Thyroid gland (tissue), 4 donors: ENCODE measurements around the gene GKN2. TPM values are rescaled to one million over a fixed set of nuclear protein-coding genes. Genes with fewer than 3 reads are reported as not detected.

Experiments used
- DNase-seq, 2 donors: peaks; one replicate each; pipeline ENCODE4 v3.0.0-alpha.2; 2019
- H3K27ac ChIP-seq, 3 donors: fragments of 200-600 bp; sonication (generic); 1 replicate in 2 of 3; 2 replicates in 1 of 3; pipeline ENCODE4 v1.5.1; 2016 to 2019; ENCODE audit warnings: mild to moderate bottlenecking in 1 of 3, moderate library complexity in 1 of 3
- H3K27me3 ChIP-seq: fragments of 200-600 bp; sonication (generic); one replicate; pipeline ENCODE4 v1.5.1; 2019
- H3K36me3 ChIP-seq, 2 donors: fragments of 200-600 bp; sonication (generic); one replicate each; pipeline ENCODE4 v1.5.1; 2016 to 2019
- H3K4me1 ChIP-seq, 2 donors: fragments of 200-600 bp; sonication (generic); one replicate each; pipeline ENCODE4 v1.5.1; 2017 to 2019
- H3K4me3 ChIP-seq, 3 donors: fragments of 200-600 bp; sonication (generic); replicated peaks in 1 of 3; 1 replicate in 2 of 3; 2 replicates in 1 of 3; pipeline ENCODE4 v1.5.1; 2016; ENCODE audit warnings: mild to moderate bottlenecking in 1 of 3
- H3K9me3 ChIP-seq: fragments of 200-600 bp; sonication (generic); one replicate; pipeline ENCODE4 v1.5.1; 2017
- POLR2A ChIP-seq, 2 donors: fragments of 450-650 bp; IDR thresholded peaks; one replicate each; pipeline ENCODE4 v1.6.1; 2017; ENCODE audit warnings: antibody characterized with exemption in 2 of 2, mild to moderate bottlenecking in 2 of 2, moderate library complexity in 1 of 2
- WGBS, 2 donors: methylation state at CpG; one replicate each; pipeline ENCODE4 v1.1.5; 2017; 5-methylcytosine and 5-hydroxymethylcytosine counted together
- intact Hi-C: fragments of 100-400 bp; cut with DNase I; formaldehyde crosslinking; loops from one replicate; pipeline ENCODE4 v1.15.1; 2023
- total RNA-seq, 4 donors: library from RNA; depleted of rRNA; stranded (reverse); fragments of >200 nt; gene quantifications; one replicate each; pipeline ENCODE4 v1.2.3, GENCODE V29; 2016
- TF ChIP-seq, protein P1 (sequence below), 6 experiments: fragments of 200-600 bp in 3 of 6; fragments of 450-650 bp in 3 of 6; sonication (generic) in 3 of 6; IDR thresholded peaks; one replicate each; pipeline ENCODE4 v1.5.1; 2016 to 2019; ENCODE audit warnings: antibody characterized with exemption in 6 of 6, mild to moderate bottlenecking in 2 of 6, inconsistent platforms in 1 of 6, moderate library complexity in 1 of 6

Gene GKN2, protein sequence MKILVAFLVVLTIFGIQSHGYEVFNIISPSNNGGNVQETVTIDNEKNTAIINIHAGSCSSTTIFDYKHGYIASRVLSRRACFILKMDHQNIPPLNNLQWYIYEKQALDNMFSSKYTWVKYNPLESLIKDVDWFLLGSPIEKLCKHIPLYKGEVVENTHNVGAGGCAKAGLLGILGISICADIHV
- total RNA-seq: not detected

DNA sequence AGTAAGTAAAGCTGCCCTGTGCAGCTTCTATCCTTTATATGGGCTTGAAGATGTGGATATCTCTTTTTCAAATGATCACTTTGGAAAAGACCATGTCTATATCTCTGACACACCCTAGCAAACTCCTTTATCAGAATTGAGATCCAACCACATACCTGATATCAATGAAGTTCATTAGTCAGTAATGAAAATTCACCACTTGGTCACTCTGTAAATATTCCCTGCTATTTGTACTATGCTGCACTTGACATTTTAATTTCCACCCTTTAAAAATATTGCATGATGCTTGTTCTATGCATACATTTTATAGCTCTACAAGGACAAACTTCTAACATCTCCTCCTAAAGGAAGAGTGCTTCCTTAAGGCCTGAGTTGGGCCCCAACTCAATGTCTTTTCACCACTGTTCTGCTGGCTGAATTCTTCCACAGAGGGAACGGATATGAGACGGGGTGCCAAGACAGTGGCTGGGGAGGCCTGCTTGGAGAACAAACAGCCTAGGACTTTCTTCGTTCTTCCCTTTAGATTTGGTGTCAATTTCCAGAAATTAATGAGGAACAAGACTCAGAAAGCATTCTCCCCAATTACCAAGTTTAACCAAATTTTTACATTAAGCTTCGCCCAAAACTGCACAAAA, at the start of gene GKN2:
TSS of gene GKN2 (minus strand) at position 7 of the 635 bp plus-strand sequence. CDS start 32 bp downstream, outside the sequence.
- no peak for DNase-seq

DNA sequence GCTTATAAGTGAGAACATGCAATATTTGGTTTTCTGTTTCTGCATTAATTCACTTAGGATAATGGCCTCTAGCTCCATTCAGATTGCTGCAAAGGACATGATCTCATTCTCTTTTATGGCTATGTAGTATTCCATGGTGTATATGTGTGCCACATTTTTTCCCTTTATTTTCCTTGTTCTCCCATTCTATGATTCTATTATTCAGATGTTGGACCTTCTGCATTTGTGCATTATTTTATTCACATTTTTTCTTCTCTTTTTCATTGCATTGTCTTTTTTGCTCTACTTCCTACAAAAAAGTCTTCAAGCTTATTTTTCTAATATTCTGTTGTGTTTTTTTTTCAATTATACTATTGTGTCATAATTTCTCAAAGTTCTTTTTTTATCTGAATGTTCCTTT, 49.2 kb upstream of the GKN2 start:
- H3K27me3 ChIP-seq: no peaks in the 10 kb centered on the region
- H3K4me1 ChIP-seq: no peaks in the 10 kb centered on the region
- no peak overlapping the region for H3K4me3 ChIP-seq
- TF ChIP-seq, protein P1, sequence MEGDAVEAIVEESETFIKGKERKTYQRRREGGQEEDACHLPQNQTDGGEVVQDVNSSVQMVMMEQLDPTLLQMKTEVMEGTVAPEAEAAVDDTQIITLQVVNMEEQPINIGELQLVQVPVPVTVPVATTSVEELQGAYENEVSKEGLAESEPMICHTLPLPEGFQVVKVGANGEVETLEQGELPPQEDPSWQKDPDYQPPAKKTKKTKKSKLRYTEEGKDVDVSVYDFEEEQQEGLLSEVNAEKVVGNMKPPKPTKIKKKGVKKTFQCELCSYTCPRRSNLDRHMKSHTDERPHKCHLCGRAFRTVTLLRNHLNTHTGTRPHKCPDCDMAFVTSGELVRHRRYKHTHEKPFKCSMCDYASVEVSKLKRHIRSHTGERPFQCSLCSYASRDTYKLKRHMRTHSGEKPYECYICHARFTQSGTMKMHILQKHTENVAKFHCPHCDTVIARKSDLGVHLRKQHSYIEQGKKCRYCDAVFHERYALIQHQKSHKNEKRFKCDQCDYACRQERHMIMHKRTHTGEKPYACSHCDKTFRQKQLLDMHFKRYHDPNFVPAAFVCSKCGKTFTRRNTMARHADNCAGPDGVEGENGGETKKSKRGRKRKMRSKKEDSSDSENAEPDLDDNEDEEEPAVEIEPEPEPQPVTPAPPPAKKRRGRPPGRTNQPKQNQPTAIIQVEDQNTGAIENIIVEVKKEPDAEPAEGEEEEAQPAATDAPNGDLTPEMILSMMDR (IDR thresholded peaks at IDR 0.05): no peak
- no peak for TF ChIP-seq POLR2A (IDR thresholded peaks at IDR 0.05)
- H3K9me3 ChIP-seq: no peaks in the 10 kb centered on the region
- H3K27ac ChIP-seq: no peak overlapping the region
- no peaks in the 10 kb centered on the region for H3K36me3 ChIP-seq
- no peak for DNase-seq
- intact Hi-C loops: no loop called here

More for the DNA sequence above, at the start of gene GKN2:
- Histone ChIP-seq H3K27me3 (no peaks in the 10 kb centered on the region), H3K27ac (no peak within 1 kb of the TSS), H3K4me1 (no peaks in the 10 kb centered on the region), H3K4me3 (no peak within 1 kb of the TSS), H3K9me3 (no peaks in the 10 kb centered on the region), H3K36me3 (no peaks in the 10 kb centered on the region)
- intact Hi-C loops: no loop called here
- TF ChIP-seq, protein P1 (IDR thresholded peaks at IDR 0.05): no peak
- TF ChIP-seq POLR2A (IDR thresholded peaks at IDR 0.05): no peak
- 88 to 93% methylated on average over 4 of the region's 4 CpGs for WGBS, 2 donors

DNA sequence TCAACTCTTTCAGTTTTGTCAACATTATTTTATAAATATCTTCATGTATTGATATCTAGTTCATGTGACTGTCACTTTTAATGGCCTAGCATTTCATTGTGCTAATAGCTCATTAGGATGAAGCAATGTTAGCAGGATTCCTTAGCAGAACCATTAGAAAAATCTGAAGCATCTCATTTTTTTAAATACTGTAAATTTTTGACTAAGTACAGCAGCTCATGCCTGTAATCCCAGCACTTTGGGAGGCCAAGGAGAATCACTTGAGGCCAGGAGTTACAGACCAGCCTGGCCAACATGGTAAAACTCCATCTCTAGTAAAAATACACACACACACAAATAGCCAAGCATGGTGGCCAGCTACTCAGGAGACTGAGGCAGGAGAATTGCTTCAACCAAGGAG, 44.7 kb upstream of the GKN2 start:
- Histone ChIP-seq H3K9me3 (no peaks in the 10 kb centered on the region), H3K4me1 (peaks cover 0 to 7% of the 10 kb centered on the region in 2 donors), H3K4me3 (no peak overlapping the region), H3K27me3 (no peaks in the 10 kb centered on the region), H3K36me3 (no peaks in the 10 kb centered on the region), H3K27ac (no peak overlapping the region)
- no peak for TF ChIP-seq POLR2A (IDR thresholded peaks at IDR 0.05)
- TF ChIP-seq, protein P1 (IDR thresholded peaks at IDR 0.05): no peak
- DNase-seq: no peak
- intact Hi-C loops: no loop called here

DNA sequence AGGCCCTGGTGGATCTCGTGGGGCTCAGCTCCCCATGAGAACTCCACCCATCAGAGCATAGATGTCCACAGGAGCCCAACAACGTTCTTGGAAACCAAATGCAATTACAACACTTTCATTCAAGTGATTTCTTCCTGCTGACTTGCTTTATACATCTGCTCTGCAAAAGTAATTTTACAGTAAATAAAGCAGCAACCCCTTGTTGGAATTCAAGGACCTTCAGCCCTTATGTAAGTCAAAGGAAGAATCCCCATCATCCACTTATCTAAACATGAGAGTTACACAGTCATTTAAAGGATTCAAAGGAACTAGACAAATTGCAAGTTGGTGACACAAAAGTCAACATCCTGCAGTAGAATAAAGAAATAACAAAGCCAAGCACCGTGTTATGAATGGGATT, 43.2 kb upstream of the GKN2 start:
- no peak overlapping the region for H3K27ac ChIP-seq
- no peak for DNase-seq
- 43 to 47% methylated on average over 3 of the region's 3 CpGs for WGBS, 2 donors
- H3K36me3 ChIP-seq: no peaks in the 10 kb centered on the region
- intact Hi-C loops: no loop called here
- no peak overlapping the region for H3K4me3 ChIP-seq
- no peaks in the 10 kb centered on the region for H3K9me3 ChIP-seq
- peaks cover 0 to 9% of the 10 kb centered on the region in 2 donors for H3K4me1 ChIP-seq
- no peak for TF ChIP-seq POLR2A (IDR thresholded peaks at IDR 0.05)
- TF ChIP-seq, protein P1 (IDR thresholded peaks at IDR 0.05): no peak
- no peaks in the 10 kb centered on the region for H3K27me3 ChIP-seq

DNA sequence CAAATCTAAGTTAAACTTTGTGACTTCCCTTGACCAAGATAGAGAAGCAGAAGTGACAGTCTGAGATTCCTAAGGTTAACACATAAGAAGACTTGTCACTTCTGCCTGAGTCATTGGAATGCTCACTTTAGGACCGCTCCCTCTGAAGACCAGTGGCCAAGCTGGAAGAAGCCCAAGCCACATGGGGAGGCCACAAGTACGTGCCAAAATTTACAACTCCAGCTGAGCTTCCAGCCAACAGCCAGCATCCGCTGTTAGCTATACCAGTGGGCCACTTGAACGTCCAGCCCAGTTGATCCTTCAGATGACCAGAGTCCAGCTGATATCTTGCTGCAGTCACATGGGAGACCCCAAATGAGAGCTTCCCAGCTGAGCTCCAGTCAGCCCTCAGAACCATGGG, 42.2 kb upstream of the GKN2 start:
- H3K27me3 ChIP-seq: no peaks in the 10 kb centered on the region
- H3K9me3 ChIP-seq: no peaks in the 10 kb centered on the region
- DNase-seq: no peak
- H3K4me1 ChIP-seq: peaks cover 0 to 9% of the 10 kb centered on the region in 2 donors
- WGBS, 2 donors: 47 to 80% methylated on average over 4 of the region's 4 CpGs
- no peak overlapping the region for H3K27ac ChIP-seq
- H3K36me3 ChIP-seq: no peaks in the 10 kb centered on the region
- intact Hi-C loops: no loop called here
- no peak overlapping the region for H3K4me3 ChIP-seq
- TF ChIP-seq POLR2A (IDR thresholded peaks at IDR 0.05): no peak
- TF ChIP-seq, protein P1 (IDR thresholded peaks at IDR 0.05): no peak
